GM19455 (cell line): ENCODE data around the gene SMG6.

Experiments used
- ATAC-seq: cut with Tn5 transposase; IDR thresholded peaks from one replicate; pipeline ENCODE4 v1.9.1; 2021; ENCODE audit not compliant: unreplicated experiment

SMG6 gene

DNA sequence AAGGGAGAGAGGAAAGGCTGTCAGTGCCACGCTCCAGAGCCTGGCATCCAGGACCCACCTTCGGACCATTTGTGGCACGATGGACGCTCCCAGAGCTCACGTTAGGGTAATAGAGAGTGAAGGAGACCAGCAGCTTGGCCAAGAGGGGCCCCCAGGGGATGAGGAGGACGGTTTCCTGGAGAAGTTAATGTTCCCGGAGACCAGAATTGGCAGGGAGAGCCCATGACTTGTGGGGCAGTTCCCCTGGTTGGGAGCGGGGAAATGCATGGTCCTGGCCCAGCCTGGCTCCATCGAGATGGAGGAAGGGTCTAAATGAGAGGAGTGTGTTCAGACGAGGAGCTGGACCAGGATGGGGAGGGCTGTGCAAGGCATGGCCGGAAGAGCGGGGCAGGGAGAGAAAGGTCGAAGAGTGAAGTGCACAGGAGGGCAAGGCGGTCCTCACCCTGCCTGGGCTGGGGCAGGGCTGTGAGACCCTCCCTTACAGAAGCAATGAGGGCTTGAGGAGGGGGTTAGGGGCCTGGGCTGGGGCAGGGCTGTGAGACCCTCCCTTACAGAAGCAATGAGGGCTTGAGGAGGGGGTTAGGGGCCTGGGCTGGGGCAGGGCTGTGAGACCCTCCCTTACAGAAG, 251.5 kb downstream of the SMG6 start:
- ATAC-seq: no peak

DNA sequence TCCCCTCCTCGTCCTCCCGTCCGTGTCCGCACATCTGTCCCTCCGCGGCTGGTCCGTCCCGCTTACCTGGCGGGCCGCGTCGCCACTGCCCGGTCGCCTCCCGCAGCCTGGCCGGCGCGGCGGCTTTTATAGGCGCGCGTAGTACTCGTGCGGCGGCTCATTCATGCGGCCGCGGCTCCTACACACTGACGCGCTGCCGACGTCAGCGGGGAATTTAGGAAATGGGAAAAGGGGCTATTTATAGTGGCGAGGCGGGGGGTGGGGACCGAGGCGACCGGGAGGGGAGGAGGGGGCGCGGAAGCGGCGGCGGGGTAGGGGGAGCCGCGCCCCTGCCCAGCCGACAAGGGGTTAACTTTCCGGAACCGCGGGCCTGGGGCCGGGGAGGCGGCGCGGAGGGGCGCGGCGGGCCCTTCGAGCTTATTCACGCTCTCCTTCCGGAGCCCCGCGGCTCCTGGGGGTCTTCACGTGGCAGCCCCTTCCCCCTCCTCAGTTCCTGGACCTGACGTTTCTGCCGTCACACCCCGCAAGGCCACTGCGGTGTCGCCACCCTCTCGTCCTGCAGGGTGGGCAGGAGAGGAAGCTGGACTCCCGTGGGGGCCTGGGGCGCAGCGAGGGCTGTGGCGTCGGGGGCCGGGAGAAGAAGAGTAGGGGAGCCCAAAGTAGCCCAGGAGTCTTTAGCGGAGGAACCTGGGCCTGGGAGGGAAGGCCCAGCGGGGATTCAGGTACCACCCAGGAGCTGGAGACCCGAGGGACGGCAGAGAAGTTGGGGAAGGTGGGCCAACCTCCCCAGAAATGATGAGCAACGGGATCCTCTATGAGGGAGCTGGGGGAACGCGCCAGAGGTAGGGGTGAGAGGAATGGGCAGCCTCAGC, 252.3 kb downstream of the SMG6 start:
- ATAC-seq: no peak

GRCh38 chr17:2050300-2051060, 253.1 kb downstream of the SMG6 start:
- no peak for ATAC-seq

DNA sequence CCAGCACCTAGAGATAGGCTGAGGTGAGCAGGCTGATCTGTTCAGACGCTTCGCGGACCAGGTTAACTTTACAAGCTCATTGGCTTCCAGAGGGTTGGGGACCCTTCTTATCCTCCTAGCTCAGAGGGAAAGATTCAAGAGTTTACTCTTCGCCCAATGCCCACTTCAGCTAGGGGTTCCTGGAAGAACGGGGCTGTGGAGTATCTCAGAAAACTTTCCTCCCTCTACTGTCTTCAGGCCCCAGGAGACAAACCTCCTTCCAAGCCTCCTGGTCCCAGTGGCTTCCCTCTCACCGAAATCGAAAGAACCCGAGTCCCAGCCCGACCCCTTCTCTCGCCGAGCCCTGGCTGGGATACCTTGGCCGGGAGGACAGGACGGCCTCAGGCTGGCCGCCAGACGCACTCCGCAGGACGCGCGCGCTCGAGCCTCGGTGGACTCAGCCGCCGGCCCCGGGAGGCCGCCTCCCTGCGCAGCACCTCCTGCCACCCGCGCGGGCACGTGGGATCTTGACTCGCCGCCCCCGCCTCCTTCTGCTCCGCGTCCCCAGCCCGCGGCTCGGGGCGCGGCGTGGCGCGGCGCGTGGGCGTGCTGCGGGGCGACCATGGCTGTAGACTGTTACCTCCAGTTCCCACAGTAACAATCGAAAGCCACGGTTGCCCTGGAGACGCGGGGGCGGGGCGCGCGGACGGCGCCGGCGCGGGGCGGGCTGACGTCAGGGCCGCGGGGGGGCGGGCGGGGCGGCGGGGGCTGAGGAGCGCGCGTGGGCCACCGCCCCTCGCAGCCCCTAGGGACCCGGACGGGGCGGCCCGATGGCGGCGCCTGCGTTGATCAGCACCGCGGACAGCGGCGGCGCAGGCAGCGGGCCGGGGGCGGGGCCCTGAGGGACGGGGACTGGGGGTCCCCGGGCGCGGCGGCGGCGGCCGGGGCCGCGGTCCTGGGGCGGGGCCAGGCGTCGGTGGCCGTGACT, 254.0 kb downstream of the SMG6 start:
- no peak for ATAC-seq

DNA sequence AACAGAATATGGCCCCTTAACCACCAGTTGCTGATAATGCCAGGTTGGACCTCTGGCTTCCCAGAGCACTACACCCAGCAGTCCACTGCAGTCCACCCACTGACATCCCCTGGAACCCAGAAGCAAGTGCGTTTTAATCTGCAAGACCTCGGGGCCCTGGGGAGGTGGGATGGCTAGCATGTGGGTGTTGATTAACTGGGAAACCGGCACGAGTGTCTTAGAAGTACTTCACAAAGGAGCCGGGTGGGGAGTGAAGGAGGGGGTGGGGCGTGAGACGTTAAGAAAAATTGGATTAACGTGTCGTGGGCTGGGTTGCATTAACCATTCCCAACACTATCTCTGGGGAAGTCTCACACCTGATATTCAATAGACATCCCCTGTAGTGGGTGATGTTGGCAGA, 254.8 kb downstream of the SMG6 start:
- ATAC-seq: no peak

DNA sequence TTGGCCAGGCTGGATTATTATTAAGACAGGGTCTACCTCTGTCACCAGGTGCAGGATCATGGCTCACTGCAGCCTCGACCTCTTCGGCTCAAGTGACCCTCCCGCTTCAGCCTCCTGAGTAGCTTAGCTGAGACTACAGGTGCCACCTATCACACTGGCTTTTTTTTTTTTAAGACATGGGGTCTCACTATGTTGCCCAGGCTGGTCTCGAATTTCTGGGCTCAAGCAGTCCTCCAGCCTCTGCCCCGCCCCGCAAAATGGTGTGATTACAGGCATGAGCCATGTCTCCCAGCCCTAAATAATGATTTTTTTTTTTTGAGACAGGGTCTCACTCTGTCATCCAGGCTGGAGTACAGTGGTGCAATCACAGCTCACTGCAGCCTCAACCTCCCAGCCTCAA, 256.0 kb downstream of the SMG6 start:
- no peak for ATAC-seq

DNA sequence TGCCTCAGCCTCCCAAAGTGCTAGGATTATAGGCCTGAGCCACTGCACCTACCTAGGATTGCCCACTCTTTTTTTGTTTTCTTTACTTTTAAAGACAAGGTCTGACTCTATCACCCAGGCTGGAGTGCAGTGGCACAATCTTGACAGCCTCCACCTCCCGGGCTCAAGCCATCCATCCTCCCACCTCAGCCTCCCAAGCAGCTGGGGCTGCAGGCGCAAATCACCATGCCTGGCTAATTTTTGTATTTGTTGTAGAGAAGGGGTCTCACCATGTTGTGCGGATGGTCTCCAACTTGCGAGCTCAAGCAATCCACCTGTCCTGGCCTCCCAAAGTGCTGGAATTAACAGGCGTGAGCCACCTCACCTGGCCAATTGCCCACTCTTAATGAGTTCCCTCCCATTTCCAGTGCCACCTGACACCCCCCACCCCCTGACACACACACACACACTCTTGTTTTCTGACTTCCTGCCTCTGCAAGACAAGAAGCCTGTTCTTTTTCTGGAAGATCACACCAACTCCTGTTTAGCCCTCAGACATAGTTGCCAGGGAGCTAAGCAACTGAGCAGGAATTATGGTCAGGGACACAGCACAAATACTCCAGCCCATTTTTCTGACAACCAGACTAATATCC, 259.2 kb downstream of the SMG6 start:
- no peak for ATAC-seq

- no peak for ATAC-seq
Measured at GRCh38 chr17:2043785-2044184, 259.8 kb downstream of the SMG6 start.

DNA sequence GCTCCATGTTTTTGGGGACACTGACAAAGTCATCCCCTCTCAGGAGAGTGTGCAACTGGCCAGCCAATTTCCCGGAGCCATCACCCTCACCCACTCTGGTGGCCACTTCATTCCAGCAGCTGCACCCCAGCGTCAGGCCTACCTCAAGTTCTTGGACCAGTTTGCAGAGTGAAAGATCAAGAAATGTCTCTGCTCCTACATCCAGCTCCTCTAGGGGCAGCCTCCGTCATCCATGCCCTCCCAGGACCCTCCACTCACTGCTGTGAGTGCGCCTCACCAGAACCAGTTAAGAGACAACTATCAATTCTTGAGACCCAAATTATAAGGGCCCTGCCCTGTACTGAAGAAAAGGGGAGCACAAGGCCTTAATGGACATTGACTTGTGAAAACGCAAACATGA, 260.7 kb downstream of the SMG6 start:
- no peak for ATAC-seq

DNA sequence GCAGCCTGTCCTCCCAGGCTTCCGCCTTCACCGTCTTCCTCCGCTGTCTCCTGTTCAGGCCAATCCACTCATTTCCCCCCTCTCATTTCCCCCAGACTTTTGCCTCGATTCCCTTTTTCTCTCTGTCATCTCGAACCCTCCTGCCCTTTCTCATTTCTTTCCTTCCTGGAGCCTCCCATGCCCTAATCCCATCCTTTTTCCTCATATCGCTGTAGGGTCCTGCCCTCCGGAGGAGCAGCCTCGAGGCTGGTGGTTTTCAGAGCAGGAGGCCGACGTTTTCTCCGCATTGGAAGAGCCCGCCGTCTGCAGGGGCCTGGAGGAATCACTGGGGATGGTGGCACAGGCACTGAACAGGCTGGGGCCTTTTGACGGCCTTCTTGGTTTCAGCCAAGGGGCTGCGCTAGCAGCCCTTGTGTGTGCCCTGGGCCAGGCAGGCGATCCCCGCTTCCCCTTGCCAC, 261.2 kb downstream of the SMG6 start:
- no peak for ATAC-seq

DNA sequence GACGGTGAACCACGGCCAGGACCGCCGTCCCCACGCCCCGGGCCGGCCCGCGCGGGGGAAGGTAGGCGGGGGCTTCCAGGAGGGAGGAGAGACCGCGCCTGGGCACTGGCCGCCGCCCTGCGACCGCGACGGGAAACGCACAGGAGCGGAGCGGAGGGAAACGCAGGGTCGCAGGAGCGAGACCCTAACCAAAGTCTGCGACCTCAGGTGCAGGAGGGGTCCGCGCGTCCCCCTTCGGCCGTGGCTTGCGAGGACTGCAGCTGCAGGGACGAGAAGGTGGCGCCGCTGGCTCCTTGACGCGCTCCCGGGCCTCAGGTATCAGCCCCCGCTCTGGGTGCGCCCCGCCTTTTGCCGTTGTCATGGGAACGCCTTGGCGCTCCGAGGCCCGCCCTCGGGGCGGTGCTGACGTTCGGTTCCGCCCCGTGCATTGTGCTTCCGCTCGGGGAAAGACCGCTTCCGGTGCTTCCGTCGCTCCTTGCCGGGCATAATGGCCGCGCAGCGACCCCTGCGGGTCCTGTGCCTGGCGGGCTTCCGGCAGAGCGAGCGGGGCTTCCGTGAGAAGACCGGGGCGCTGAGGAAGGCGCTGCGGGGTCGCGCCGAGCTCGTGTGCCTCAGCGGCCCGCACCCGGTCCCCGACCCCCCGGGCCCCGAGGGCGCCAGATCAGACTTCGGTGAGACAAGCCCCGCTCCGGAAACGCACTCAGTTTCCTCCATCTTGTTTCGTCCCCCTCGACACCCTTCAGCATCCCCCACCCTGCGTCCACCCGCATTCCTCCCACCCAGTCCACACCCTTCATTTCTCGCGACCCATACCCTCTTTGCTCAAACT, 261.8 kb downstream of the SMG6 start, which contains the start of gene OVCA2:
Gene OVCA2, plus strand, starts transcription at position 462 of the 829 bp plus-strand sequence. Its CDS starts 26 bp downstream, at position 488.
- ATAC-seq: peak; percentile 91

- ATAC-seq: no peak
Measured at GRCh38 chr17:2040942-2041560, 262.5 kb downstream of the SMG6 start.

DNA sequence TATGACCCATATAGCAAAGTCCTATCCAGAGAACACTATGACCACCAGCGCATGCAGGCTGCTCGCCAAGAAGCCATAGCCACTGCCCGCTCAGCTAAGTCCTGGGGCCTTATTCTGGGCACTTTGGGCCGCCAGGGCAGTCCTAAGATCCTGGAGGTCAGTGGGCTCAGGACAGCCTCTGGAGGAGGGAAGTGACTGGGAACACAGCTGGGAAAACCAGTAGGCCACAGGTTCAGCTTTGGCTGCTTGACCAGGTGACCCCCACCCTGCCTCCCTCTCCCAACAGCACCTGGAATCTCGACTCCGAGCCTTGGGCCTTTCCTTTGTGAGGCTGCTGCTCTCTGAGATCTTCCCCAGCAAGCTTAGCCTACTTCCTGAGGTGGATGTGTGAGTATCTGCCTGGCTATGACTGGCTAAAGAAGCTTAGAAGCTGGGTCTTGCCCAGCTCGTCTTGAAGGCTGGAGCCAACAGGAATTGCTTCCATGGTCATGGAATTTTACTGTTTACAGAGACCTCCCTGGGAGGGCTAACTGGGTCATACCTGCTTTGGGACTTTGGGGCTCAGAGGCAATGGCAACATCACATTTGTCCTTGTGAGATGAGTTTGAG, 263.3 kb downstream of the SMG6 start:
- ATAC-seq: no peak

GRCh38 chr17:2037155-2037554, 266.4 kb downstream of the SMG6 start:
- ATAC-seq: no peak

DNA sequence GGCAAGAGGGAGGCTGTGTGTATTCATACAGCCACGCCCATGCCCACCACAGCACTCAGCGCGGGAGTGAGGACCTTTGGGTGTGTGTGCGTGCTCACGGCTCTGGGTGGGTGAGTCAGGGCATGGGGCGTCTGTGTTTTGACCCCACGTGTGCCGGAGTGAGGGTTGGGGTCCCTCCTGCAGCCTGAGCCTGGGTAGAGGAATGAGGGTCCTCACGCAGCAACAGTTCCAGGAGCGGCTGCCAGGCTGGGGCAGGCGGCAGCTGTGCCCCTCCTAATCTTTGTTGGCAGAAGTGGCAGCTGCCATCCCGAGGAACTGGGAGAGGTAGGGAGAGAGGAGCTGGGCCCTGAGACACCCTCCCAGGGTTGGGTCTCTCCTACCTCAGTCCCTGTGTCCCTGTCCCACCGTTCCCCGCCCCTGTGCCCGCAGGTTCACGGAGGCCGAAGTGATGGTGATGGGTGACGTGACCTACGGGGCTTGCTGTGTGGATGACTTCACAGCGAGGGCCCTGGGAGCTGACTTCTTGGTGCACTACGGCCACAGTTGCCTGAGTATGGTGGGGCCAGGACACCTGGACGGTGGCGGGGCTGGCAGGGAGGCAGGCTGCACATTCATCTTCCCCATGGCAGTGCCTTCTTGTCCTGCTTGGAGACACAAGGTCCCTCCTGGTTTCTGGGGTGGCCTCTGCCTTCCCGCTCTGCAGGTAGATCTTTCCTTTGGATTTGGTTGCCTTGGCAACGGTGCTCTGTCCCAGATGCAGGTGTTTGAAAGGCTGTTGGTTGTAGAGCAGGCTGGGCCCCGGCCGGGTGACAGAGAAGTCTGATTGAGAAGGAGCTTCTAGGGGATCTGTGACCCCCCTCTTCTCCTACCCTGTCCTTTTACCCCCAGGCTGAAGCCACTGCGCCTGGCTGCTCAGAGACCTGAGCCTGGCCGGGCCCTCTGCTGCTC, 267.8 kb downstream of the SMG6 start:
- ATAC-seq: no peak

DNA sequence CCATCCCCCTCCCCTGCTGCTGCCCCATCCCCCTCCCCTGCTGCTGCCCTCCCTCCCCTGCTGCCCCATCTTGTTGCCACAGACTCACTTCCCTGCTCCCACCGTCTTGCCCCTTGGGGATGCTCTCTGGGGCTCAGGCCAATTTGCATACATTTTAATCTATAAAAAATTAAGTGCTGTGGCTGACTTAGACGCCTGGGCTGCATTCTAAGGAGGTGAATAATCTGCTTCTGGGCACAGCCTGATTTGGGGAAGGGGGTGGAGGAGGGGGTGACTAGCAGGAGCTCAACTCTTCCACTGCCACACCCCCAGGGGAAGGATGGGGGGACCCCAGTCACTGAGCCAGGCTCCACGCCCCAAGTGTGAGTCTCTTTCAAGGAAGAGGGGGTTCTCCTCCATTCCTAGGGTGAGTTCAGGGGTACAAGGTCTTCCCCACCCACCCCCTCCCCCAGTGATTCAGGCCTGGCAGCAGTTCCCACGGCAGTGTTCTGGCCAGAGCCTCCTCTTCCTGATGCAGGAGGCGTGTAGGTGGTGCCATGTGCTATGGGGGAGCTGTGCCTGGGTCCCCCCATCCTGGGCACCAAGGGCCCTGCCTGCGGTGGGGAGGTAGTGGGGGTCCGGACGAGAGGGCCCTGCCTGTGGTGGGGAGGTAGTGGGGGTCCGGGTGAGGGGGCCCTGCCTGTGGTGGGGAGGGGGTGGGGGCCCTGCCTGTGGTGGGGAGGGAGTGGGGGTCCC, 268.6 kb downstream of the SMG6 start:
- ATAC-seq: no peak
